GM23338 (cell line): Measurements from ENCODE around the gene NUDT21. TPM values are rescaled to one million over a fixed set of nuclear protein-coding genes. Genes with fewer than 3 reads are reported as not detected.

ENCODE experiments used
- ATAC-seq: fragments of 200-7000 bp; cut with Tn5 transposase; 3 replicates; pipeline ENCODE4 v1.9.1; 2020
- DNase-seq: peaks from one replicate; pipeline ENCODE4 v3.0.0-alpha.2; 2015; ENCODE audit warnings: low spot score
- H2AFZ ChIP-seq: fragments of 200-600 bp; sonication (generic); 2 replicates; pipeline ENCODE4 v1.8.0; 2016; ENCODE audit warnings: antibody characterized with exemption, mild to moderate bottlenecking, moderate library complexity
- H3F3A ChIP-seq: fragments of 200-600 bp; sonication (generic); replicated peaks from 2 replicates; pipeline ENCODE4 v1.8.0; 2017; ENCODE audit warnings: antibody characterized with exemption, mixed run types, low read depth
- H3K27ac ChIP-seq: fragments of 200-600 bp; sonication (generic); 2 replicates; pipeline ENCODE4 v1.6.1; 2016; ENCODE audit warnings: low read depth
- H3K27me3 ChIP-seq: fragments of 200-600 bp; sonication (generic); 2 replicates; pipeline ENCODE4 v1.8.0; 2016; ENCODE audit warnings: mild to moderate bottlenecking, mixed run types, moderate library complexity; ENCODE audit not compliant: insufficient read depth
- H3K36me3 ChIP-seq: fragments of 200-600 bp; sonication (generic); 2 replicates; pipeline ENCODE4 v1.8.0; 2016; ENCODE audit warnings: mild to moderate bottlenecking; ENCODE audit not compliant: insufficient read depth
- H3K4me1 ChIP-seq: fragments of 200-600 bp; sonication (generic); 2 replicates; pipeline ENCODE4 v1.8.0; 2016; ENCODE audit warnings: mild to moderate bottlenecking, moderate library complexity; ENCODE audit not compliant: insufficient read depth
- H3K4me2 ChIP-seq: fragments of 200-600 bp; sonication (generic); 2 replicates; pipeline ENCODE4 v1.7.1; 2017; ENCODE audit warnings: mixed run types
- H3K4me3 ChIP-seq: fragments of 200-600 bp; sonication (generic); 2 replicates; pipeline ENCODE4 v1.6.1; 2016; ENCODE audit warnings: mixed run types
- H3K79me2 ChIP-seq: fragments of 200-600 bp; sonication (generic); replicated peaks from 2 replicates; pipeline ENCODE4 v1.8.0; 2017; ENCODE audit warnings: mild to moderate bottlenecking; ENCODE audit not compliant: insufficient read depth
- H3K9me2 ChIP-seq: fragments of 200-600 bp; sonication (generic); 2 replicates; pipeline ENCODE4 v1.8.0; 2017; ENCODE audit not compliant: insufficient read depth
- H4K20me1 ChIP-seq: fragments of 200-600 bp; sonication (generic); replicated peaks from 2 replicates; pipeline ENCODE4 v1.8.0; 2017; ENCODE audit warnings: mild to moderate bottlenecking; ENCODE audit not compliant: insufficient read depth
- H3K27ac Mint-ChIP-seq: 2 replicates; pipeline ENCODE4 v1.8.0; 2020; ENCODE audit warnings: inconsistent platforms, mild to moderate bottlenecking, moderate library complexity, mixed read lengths
- H3K27me3 Mint-ChIP-seq: 3 replicates; pipeline ENCODE4 v1.8.0; 2022; ENCODE audit warnings: low read depth, mild to moderate bottlenecking, moderate library complexity, mixed read lengths, inconsistent platforms; ENCODE audit not compliant: insufficient read depth, poor library complexity
- H3K36me3 Mint-ChIP-seq: 3 replicates; pipeline ENCODE4 v1.8.0; 2021; ENCODE audit warnings: low read depth, mild to moderate bottlenecking, inconsistent platforms, moderate library complexity, mixed read lengths
- H3K4me1 Mint-ChIP-seq: 3 replicates; pipeline ENCODE4 v1.8.0; 2020; ENCODE audit warnings: mild to moderate bottlenecking, inconsistent platforms, mixed read lengths
- H3K4me3 Mint-ChIP-seq: 3 replicates; pipeline ENCODE4 v1.8.0; 2021; ENCODE audit warnings: moderate library complexity, mild to moderate bottlenecking, inconsistent platforms, mixed read lengths
- H3K9me3 Mint-ChIP-seq: 3 replicates; pipeline ENCODE4 v1.8.0; 2020; ENCODE audit warnings: moderate library complexity, mild to moderate bottlenecking, inconsistent platforms, mixed read lengths
- CREB1 ChIP-seq: fragments of 250-450 bp; sonication (Bioruptor Pico); IDR thresholded peaks from 2 replicates; pipeline ENCODE4 v1.5.0; 2020; ENCODE audit warnings: low read depth, mild to moderate bottlenecking, moderate library complexity
- CTCF ChIP-seq, 2 experiments: fragments of 200-600 bp in 1 of 2; sonication (generic) in 1 of 2; conservative IDR thresholded peaks; 2 replicates each; pipeline versions ENCODE4 v1.5.1 to v1.6.1; 2016 to 2017; ENCODE audit warnings: antibody characterized with exemption in 2 of 2, low read depth in 2 of 2, mild to moderate bottlenecking in 2 of 2, moderate library complexity in 1 of 2
- EZH2 ChIP-seq: fragments of 200-600 bp; sonication (generic); IDR thresholded peaks from one replicate; pipeline ENCODE4 v1.8.0; 2017; ENCODE audit warnings: antibody characterized with exemption, mild to moderate bottlenecking, low read depth; ENCODE audit not compliant: unreplicated experiment
- EZH2phosphoT487 ChIP-seq: fragments of 200-600 bp; sonication (generic); IDR thresholded peaks from one replicate; pipeline ENCODE4 v1.8.1; 2018; ENCODE audit warnings: antibody characterized with exemption; ENCODE audit not compliant: unreplicated experiment
- JUNB ChIP-seq: IDR thresholded peaks from one replicate; pipeline ENCODE4 v1.6.1; 2016; ENCODE audit warnings: antibody characterized with exemption; ENCODE audit not compliant: unreplicated experiment
- NANOG ChIP-seq: IDR thresholded peaks from 2 replicates; pipeline ENCODE4 v1.6.1; 2016; ENCODE audit warnings: antibody characterized with exemption, borderline replicate concordance
- POLR2AphosphoS5 ChIP-seq: IDR thresholded peaks from 2 replicates; pipeline ENCODE4 v1.6.1; 2016; ENCODE audit warnings: antibody characterized with exemption, low read depth
- STAT1 ChIP-seq: IDR thresholded peaks from one replicate; pipeline ENCODE4 v1.6.1; 2016; ENCODE audit warnings: antibody characterized with exemption; ENCODE audit not compliant: unreplicated experiment
- ZNF114 ChIP-seq: fragments of 250-450 bp; sonication (Bioruptor Pico); IDR thresholded peaks from 2 replicates; pipeline ENCODE4 v1.5.0; 2020; ENCODE audit warnings: mild to moderate bottlenecking, moderate library complexity
- ZNF331 ChIP-seq: fragments of 250-450 bp; sonication (Bioruptor Pico); IDR thresholded peaks from 2 replicates; pipeline ENCODE4 v1.5.0; 2020; ENCODE audit warnings: low read depth, mild to moderate bottlenecking, moderate library complexity
- ZNF462 ChIP-seq: fragments of 250-450 bp; sonication (Bioruptor Pico); IDR thresholded peaks from 2 replicates; pipeline ENCODE4 v1.5.0; 2020; ENCODE audit warnings: mild to moderate bottlenecking, moderate library complexity
- polyA plus RNA-seq: library from polyadenylated mRNA; unstranded; fragments of >200 nt; fragmentation: Nextera tagmentation; extraction: Ambion mirVana; gene quantifications from 2 replicates; pipeline ENCODE4 v1.2.1, GENCODE V29; 2016
- total RNA-seq: library from RNA; depleted of rRNA; stranded (reverse); fragments of >200 nt; shearing (Covaris generic); gene quantifications from 2 replicates; pipeline ENCODE4 v1.2.3, GENCODE V29; 2014
- TF ChIP-seq, protein P1 (sequence below): IDR thresholded peaks from one replicate; pipeline ENCODE4 v1.6.1; 2018; ENCODE audit warnings: antibody characterized with exemption; ENCODE audit not compliant: unreplicated experiment
- TF ChIP-seq, protein P2 (sequence below): IDR thresholded peaks from 2 replicates; pipeline ENCODE4 v1.6.1; 2016; ENCODE audit warnings: antibody characterized with exemption

The NUDT21 gene
- total and polyA plus RNA-seq, 2 experiments from 2014 or later, result 83.4 to 132 TPM

- DNase-seq (no peak), ATAC-seq (no peak)
- no peak overlapping the region for H3K4me3 ChIP-seq
- peaks cover 19% of the 10 kb centered on the region for H3K36me3 ChIP-seq
- H3K4me1 ChIP-seq, result peaks cover 15% of the 10 kb centered on the region; the same call in 1 of the 2 replicates
- no peaks in the 10 kb centered on the region for H3K27me3 ChIP-seq
- Mint-ChIP-seq H3K4me3 (no peak overlapping the region), H3K36me3 (peaks cover 35% of the 10 kb centered on the region), H3K4me1 (peaks cover 22% of the 10 kb centered on the region), H3K27ac (no peak overlapping the region), H3K27me3 (no peaks in the 10 kb centered on the region), H3K9me3 (no peaks in the 10 kb centered on the region)
- TF ChIP-seq STAT1 (no peak), ZNF462 (no peak), CTCF (conservative IDR thresholded peaks at IDR 0.05; ENCODE audit: low read depth in 2 of 2) (no peak), ZNF331 (CRISPR knock-in tag) (no peak), EZH2 (no peak), JUNB (no peak), ZNF114 (CRISPR knock-in tag) (no peak), EZH2phosphoT487 (no peak), CREB1 (CRISPR knock-in tag) (no peak), POLR2AphosphoS5 (no peak), NANOG (no peak)
- TF ChIP-seq, protein P1, sequence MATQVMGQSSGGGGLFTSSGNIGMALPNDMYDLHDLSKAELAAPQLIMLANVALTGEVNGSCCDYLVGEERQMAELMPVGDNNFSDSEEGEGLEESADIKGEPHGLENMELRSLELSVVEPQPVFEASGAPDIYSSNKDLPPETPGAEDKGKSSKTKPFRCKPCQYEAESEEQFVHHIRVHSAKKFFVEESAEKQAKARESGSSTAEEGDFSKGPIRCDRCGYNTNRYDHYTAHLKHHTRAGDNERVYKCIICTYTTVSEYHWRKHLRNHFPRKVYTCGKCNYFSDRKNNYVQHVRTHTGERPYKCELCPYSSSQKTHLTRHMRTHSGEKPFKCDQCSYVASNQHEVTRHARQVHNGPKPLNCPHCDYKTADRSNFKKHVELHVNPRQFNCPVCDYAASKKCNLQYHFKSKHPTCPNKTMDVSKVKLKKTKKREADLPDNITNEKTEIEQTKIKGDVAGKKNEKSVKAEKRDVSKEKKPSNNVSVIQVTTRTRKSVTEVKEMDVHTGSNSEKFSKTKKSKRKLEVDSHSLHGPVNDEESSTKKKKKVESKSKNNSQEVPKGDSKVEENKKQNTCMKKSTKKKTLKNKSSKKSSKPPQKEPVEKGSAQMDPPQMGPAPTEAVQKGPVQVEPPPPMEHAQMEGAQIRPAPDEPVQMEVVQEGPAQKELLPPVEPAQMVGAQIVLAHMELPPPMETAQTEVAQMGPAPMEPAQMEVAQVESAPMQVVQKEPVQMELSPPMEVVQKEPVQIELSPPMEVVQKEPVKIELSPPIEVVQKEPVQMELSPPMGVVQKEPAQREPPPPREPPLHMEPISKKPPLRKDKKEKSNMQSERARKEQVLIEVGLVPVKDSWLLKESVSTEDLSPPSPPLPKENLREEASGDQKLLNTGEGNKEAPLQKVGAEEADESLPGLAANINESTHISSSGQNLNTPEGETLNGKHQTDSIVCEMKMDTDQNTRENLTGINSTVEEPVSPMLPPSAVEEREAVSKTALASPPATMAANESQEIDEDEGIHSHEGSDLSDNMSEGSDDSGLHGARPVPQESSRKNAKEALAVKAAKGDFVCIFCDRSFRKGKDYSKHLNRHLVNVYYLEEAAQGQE, result no peak
- TF ChIP-seq, protein P2, sequence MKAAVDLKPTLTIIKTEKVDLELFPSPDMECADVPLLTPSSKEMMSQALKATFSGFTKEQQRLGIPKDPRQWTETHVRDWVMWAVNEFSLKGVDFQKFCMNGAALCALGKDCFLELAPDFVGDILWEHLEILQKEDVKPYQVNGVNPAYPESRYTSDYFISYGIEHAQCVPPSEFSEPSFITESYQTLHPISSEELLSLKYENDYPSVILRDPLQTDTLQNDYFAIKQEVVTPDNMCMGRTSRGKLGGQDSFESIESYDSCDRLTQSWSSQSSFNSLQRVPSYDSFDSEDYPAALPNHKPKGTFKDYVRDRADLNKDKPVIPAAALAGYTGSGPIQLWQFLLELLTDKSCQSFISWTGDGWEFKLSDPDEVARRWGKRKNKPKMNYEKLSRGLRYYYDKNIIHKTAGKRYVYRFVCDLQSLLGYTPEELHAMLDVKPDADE, result no peak
- H3F3A ChIP-seq, result no peaks in the 10 kb centered on the region
- H3K27ac ChIP-seq, result no peak overlapping the region
- no peaks in the 10 kb centered on the region for H3K9me2 ChIP-seq
- peaks cover 52% of the 10 kb centered on the region for H4K20me1 ChIP-seq
- H2AFZ ChIP-seq, result no peak overlapping the region
- H3K4me2 ChIP-seq, result no peak overlapping the region
- H3K79me2 ChIP-seq, result peaks cover 92% of the 10 kb centered on the region
Observed at GRCh38 chr16:56447286-56447685, 3.8 kb downstream of the NUDT21 start.
